ENCODE measurements around the gene PLA2G10.

DNA sequence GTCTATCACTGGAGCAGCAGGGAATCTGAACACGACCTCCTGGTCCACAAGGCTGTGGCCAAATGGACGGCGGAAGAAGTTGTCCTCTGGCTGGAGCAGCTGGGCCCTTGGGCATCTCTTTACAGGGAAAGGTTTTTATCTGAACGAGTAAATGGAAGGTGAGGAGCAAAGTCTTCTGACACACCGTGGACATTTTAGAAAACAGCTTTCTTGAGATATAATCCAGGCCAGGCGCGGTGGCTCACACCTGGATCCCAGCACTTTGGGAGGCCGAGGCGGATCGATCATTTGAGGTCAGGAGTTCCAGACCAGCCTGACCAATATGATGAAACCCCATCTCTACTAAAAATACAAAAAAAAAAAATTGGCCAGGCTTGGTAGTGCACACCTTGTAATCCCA lies 44.3 kb downstream of the PLA2G10 start:
- TF ChIP-seq CTCF (IDR thresholded peaks at IDR 0.05; ENCODE audit: poor library complexity) (no peak), EZH2 (IDR thresholded peaks at IDR 0.05; ENCODE audit: borderline replicate concordance) (no peak), EZH2phosphoT487 (IDR thresholded peaks at IDR 0.05; ENCODE audit: low read depth, severe bottlenecking, unreplicated experiment) (no peak)
